GM10248 (cell line): ENCODE data around the gene AKNA.

Source experiments
- CTCF ChIA-PET: fragments of 300-600 bp; sonication (Branson Sonifier 250); formaldehyde crosslinking; extraction: SDS; loops from one replicate; lab custom pipeline; 2021; ENCODE audit warnings: antibody characterized with exemption; lab: Yijun Ruan, JAX
- POLR2A ChIA-PET: fragments of 350-650 bp; sonication (Branson Sonifier 250); formaldehyde crosslinking; extraction: SDS; loops from one replicate; lab custom pipeline; 2020; ENCODE audit warnings: antibody characterized with exemption; lab: Yijun Ruan, JAX
- DNase-seq: peaks from one replicate; pipeline ENCODE4 v3.0.0; 2012; ENCODE audit errors: extremely low spot score
- CTCF ChIP-seq: IDR thresholded peaks from 2 replicates; pipeline ENCODE4 v1.5.1; 2012; ENCODE audit warnings: mild to moderate bottlenecking, low read depth; ENCODE audit errors: extremely low read depth, missing control alignments, control extremely low read depth

Gene AKNA

DNA sequence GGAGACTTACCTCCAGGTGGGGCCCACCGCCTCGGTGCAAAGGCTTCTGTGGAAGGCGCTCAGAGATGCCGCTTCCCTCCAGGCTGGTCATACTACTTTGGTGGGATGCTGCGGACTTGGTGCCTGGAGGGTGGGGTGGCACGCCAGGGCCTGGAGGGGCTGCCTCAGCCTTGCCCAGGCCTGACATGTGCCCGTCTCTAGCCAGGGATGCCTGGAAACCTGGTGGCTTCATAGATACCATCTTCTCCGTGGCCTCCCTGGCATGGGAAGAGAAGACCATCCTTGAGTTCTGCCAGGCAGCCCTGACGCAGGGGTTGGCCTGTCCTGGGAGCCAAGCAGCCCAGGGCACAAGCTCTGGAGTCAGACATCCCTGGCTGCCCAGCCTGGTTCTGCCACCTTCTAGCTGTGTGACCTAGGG lies 29.9 kb downstream of the AKNA start:
- ChIA-PET CTCF (no interaction called here), POLR2A (no interaction called here)
- TF ChIP-seq CTCF: no peak

GRCh38 chr9:114357360-114357759 lies 30.4 kb downstream of the AKNA start:
- CTCF ChIA-PET: no interaction called here
- no peak for DNase-seq
- TF ChIP-seq CTCF: no peak
- POLR2A ChIA-PET: no interaction called here

More for the DNA sequence above, 29.9 kb downstream of the AKNA start:
- no peak for DNase-seq

- CTCF ChIA-PET: interaction anchor here (1.0 to 2.0 kb wide), 4 partner anchors 8 to 13 kb away, joined by 3 to 5 read pairs (median 4); no protein-coding TSS in a partner anchor
- TF ChIP-seq CTCF: no peak
- no peak for DNase-seq
- POLR2A ChIA-PET: no interaction called here
Measured at GRCh38 chr9:114356792-114357191, 31.0 kb downstream of the AKNA start.

GRCh38 chr9:114355821-114356220 lies 32.0 kb downstream of the AKNA start:
- DNase-seq: no peak
- TF ChIP-seq CTCF: no peak
- CTCF ChIA-PET: interaction anchor here (1.0 to 2.0 kb wide), 4 partner anchors 8 to 12 kb away, joined by 3 to 5 read pairs (median 4); no protein-coding TSS in a partner anchor
- POLR2A ChIA-PET: no interaction called here

- no peak for DNase-seq
- CTCF ChIA-PET: interaction anchor here (2.1 kb wide), 1 partner anchor 7 kb away, joined by 6 read pairs; no protein-coding TSS in a partner anchor
- POLR2A ChIA-PET: no interaction called here
- TF ChIP-seq CTCF: no peak
Measured at GRCh38 chr9:114351932-114352331, 35.9 kb downstream of the AKNA start.

DNA sequence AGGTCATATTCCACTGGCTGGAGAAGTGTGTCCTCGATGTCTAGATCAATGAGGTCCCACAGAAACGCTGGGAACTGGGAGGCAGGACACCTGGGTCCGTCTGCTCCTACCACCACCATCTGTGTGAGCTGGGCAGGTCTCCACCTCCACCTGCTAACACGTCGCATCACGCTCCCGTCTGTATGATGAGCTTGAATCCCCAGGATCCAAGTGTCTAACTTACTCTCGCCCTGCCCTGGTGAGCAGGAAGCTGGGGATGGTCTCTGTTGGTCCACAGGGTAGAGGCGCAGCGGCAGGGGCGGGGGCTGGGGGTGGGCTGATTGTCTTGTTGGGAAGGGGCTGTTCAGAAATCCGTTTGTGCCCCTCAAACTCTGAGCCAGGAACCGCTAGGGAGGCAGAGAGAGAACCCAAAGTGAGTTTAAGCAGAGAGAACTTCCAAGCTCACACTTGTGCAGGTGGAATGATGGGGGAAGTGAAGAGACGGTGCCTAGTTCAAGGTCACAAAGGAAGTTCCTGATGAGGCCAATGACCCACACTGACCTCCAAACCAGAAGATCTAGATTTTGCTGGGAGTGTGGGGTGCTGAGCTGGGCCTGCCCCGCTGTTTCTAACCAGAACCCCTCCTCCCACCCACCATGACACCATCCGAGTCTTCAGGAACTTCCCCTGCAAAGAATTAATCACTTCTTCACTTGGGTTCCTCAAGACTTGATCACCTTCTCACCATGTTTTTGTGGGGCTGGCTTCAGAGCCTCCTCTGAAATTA lies 37.0 kb downstream of the AKNA start:
- ChIA-PET CTCF (interaction anchor here (0.8 to 1.4 kb wide), 4 partner anchors 12 to 82 kb away, joined by 3 to 5 read pairs (median 3); no protein-coding TSS in a partner anchor), POLR2A (interaction anchor here (0.6 to 0.7 kb wide), 2 partner anchors 14 to 45 kb away, joined by 3 to 8 read pairs; no protein-coding TSS in a partner anchor)
- no peak for DNase-seq
- TF ChIP-seq CTCF: no peak
